ENCODE data around the gene WNT4.

DNA sequence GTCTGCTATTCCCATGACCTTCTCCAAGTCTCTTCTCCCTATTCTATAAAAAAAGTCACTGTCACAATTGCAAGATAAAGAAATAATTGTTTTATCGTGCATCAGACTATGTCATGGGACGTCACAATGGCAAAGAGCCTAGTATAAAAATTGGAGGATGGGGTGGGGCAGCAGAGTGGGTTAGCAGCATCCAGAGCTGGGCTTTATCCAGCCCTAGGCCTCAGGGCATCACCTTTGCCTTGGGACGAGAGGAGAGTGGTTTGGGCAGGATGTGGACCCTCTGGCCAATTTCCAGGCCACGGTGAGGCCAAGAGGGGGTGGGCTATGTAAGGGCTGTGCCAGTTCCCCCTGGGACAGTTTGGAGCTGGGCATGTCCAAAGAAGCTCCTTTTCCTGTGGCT lies 25.7 kb downstream of the WNT4 start:
- TF ChIP-seq, protein P1, sequence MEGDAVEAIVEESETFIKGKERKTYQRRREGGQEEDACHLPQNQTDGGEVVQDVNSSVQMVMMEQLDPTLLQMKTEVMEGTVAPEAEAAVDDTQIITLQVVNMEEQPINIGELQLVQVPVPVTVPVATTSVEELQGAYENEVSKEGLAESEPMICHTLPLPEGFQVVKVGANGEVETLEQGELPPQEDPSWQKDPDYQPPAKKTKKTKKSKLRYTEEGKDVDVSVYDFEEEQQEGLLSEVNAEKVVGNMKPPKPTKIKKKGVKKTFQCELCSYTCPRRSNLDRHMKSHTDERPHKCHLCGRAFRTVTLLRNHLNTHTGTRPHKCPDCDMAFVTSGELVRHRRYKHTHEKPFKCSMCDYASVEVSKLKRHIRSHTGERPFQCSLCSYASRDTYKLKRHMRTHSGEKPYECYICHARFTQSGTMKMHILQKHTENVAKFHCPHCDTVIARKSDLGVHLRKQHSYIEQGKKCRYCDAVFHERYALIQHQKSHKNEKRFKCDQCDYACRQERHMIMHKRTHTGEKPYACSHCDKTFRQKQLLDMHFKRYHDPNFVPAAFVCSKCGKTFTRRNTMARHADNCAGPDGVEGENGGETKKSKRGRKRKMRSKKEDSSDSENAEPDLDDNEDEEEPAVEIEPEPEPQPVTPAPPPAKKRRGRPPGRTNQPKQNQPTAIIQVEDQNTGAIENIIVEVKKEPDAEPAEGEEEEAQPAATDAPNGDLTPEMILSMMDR (conservative IDR thresholded peaks at IDR 0.05 in 1 of 2, IDR thresholded peaks at IDR 0.05 in 1 of 2; ENCODE audit: extremely low read depth in 1 of 2, insufficient read depth in 1 of 2, low read depth in 1 of 2, low read length in 2 of 2) = no peak
- no peak for TF ChIP-seq EZH2 (IDR thresholded peaks at IDR 0.05; ENCODE audit: borderline replicate concordance, low read length)
